ENCODE measurements around the gene SLC24A4.

SLC24A4 gene

DNA sequence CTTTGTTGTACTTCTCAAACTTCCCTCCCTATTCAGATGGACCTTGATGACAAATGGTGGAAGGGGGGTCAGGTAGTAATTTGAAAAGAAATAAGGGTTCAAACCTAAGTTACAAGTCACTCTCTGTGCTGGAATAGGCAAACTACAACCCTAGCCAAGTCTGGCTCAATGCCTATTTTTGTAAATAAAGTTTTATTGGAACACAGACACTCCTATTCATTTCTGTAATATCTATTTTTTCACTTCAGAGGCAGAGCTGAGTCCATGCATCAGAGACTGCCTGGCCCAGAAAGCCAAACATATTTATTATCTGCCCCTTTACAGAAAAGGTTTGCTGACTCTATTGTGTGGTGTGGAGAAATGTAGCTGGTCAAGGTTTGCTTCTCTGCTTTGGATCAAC, 112.2 kb downstream of the SLC24A4 start:
- no peaks in the 10 kb centered on the region for H3K36me3 ChIP-seq (ENCODE audit: low read depth)
- DNase-seq (ENCODE audit: low spot score) (no peak), ATAC-seq (ENCODE audit: low read depth) (no peak)
- H3K4me1 ChIP-seq (ENCODE audit: insufficient read depth, poor library complexity, severe bottlenecking) = no peaks in the 10 kb centered on the region
- TF ChIP-seq, protein P1, sequence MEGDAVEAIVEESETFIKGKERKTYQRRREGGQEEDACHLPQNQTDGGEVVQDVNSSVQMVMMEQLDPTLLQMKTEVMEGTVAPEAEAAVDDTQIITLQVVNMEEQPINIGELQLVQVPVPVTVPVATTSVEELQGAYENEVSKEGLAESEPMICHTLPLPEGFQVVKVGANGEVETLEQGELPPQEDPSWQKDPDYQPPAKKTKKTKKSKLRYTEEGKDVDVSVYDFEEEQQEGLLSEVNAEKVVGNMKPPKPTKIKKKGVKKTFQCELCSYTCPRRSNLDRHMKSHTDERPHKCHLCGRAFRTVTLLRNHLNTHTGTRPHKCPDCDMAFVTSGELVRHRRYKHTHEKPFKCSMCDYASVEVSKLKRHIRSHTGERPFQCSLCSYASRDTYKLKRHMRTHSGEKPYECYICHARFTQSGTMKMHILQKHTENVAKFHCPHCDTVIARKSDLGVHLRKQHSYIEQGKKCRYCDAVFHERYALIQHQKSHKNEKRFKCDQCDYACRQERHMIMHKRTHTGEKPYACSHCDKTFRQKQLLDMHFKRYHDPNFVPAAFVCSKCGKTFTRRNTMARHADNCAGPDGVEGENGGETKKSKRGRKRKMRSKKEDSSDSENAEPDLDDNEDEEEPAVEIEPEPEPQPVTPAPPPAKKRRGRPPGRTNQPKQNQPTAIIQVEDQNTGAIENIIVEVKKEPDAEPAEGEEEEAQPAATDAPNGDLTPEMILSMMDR (IDR thresholded peaks at IDR 0.05; ENCODE audit: poor library complexity, severe bottlenecking) = no peak
- H3K27ac ChIP-seq (ENCODE audit: poor library complexity, severe bottlenecking) = no peak overlapping the region
- no peaks in the 10 kb centered on the region for H3K9me3 ChIP-seq (ENCODE audit: severe bottlenecking)
- H3K4me3 ChIP-seq (ENCODE audit: severe bottlenecking) = no peak overlapping the region
- H3K27me3 ChIP-seq (ENCODE audit: insufficient read depth, poor library complexity, severe bottlenecking) = no peaks in the 10 kb centered on the region

DNA sequence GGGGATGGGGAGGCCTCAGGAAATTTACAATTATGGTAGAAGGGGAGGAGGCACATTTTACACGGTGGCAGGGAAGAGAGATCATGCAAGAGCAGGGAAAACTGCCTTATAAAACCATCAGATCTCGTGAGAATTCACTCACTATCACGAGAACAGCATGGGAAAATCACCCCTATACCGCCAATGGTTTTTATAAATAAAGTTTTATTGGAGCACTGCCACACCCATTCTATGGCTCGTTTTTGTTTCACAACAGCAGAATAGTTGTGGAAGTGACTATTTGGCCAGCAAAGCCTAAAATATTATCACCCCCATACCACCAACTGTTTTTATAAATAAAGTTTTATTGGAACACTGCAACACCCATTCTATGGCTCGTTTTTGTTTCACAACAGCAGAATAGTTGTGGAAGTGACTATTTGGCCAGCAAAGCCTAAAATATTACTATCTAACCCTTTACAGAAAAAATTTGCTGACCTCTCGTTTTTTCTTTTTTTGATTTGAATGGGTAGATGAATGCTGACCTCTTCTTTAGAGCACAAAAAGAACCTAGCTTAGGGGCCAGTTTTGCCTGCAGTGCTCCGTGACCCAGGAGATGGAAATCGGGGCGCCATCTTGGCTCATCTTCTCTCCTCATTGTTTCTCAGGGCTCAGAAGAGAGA, 113.3 kb downstream of the SLC24A4 start:
- Histone ChIP-seq H3K27ac (ENCODE audit: poor library complexity, severe bottlenecking) (no peak overlapping the region), H3K27me3 (ENCODE audit: insufficient read depth, poor library complexity, severe bottlenecking) (no peaks in the 10 kb centered on the region), H3K4me1 (ENCODE audit: insufficient read depth, poor library complexity, severe bottlenecking) (no peaks in the 10 kb centered on the region), H3K36me3 (ENCODE audit: low read depth) (no peaks in the 10 kb centered on the region), H3K9me3 (ENCODE audit: severe bottlenecking) (no peaks in the 10 kb centered on the region), H3K4me3 (ENCODE audit: severe bottlenecking) (no peak overlapping the region)
- TF ChIP-seq, protein P1 (IDR thresholded peaks at IDR 0.05; ENCODE audit: poor library complexity, severe bottlenecking) = no peak
- ATAC-seq (ENCODE audit: low read depth) (no peak), DNase-seq (ENCODE audit: low spot score) (no peak)

DNA sequence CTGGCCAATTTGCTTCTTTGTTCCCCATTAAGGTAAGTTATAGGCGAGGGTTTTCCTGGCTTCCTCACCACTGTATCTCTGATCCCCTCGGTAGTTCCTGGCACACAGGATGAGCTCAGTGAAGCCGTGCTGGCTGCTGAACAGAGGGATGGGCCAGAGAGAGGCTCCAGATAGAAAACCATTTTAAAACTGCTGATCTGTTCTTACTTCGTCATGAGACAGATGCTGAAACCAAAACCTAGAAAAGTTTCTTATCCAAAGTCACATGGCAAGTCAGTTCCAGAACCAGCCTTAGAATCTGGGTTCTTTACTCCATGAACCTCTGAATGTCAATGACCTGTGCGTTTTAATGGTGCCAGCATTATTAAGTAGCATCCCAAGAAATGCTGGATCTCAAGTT, 114.3 kb downstream of the SLC24A4 start:
- H3K4me1 ChIP-seq (ENCODE audit: insufficient read depth, poor library complexity, severe bottlenecking) = no peaks in the 10 kb centered on the region
- no peaks in the 10 kb centered on the region for H3K9me3 ChIP-seq (ENCODE audit: severe bottlenecking)
- TF ChIP-seq, protein P1 (IDR thresholded peaks at IDR 0.05; ENCODE audit: poor library complexity, severe bottlenecking) = no peak
- no peaks in the 10 kb centered on the region for H3K27me3 ChIP-seq (ENCODE audit: insufficient read depth, poor library complexity, severe bottlenecking)
- H3K27ac ChIP-seq (ENCODE audit: poor library complexity, severe bottlenecking) = no peak overlapping the region
- no peak for DNase-seq (ENCODE audit: low spot score)
- no peak for ATAC-seq (ENCODE audit: low read depth)
- H3K36me3 ChIP-seq (ENCODE audit: low read depth) = no peaks in the 10 kb centered on the region
- H3K4me3 ChIP-seq (ENCODE audit: severe bottlenecking) = no peak overlapping the region

DNA sequence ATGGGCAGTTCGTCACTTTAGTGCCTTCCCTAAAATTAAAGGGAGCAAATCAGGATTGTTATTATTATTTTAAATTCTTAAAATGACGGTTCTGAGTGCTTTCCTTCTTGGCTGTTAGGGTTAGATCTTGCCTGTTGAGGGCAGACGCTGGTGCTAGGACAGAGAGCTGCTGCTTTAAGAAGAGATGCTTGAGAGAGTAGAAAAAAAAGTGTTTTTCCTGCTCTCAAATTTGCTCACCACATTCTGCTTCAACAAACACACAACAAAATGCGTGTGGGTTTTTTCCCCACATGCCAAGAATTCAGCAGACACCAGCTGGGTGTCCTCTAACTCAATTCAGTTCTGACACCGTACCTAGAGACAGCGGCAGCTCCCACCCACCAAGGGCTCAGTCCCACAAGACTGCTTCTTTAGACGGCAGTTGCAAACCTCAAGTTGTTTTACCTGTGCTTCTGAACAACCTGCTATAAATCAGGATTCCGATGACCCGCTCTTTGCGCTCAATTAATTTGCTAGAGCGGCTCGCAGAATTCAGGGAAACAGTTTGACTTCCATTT, 114.8 kb downstream of the SLC24A4 start:
- no peak for ATAC-seq (ENCODE audit: low read depth)
- Histone ChIP-seq H3K27me3 (ENCODE audit: insufficient read depth, poor library complexity, severe bottlenecking) (no peaks in the 10 kb centered on the region), H3K27ac (ENCODE audit: poor library complexity, severe bottlenecking) (no peak overlapping the region), H3K4me3 (ENCODE audit: severe bottlenecking) (no peak overlapping the region), H3K36me3 (ENCODE audit: low read depth) (no peaks in the 10 kb centered on the region), H3K9me3 (ENCODE audit: severe bottlenecking) (no peaks in the 10 kb centered on the region), H3K4me1 (ENCODE audit: insufficient read depth, poor library complexity, severe bottlenecking) (no peaks in the 10 kb centered on the region)
- TF ChIP-seq, protein P1 (IDR thresholded peaks at IDR 0.05; ENCODE audit: poor library complexity, severe bottlenecking) = no peak
- no peak for DNase-seq (ENCODE audit: low spot score)

Data from RWPE2 (cell line).